Dermis blood vessel endothelial cell (primary cell): ENCODE measurements around the gene CAVIN1. TPM values are rescaled to one million over a fixed set of nuclear protein-coding genes. Genes with fewer than 3 reads are reported as not detected.
A peak's percentile ranks its signal among the peaks of the same experiment; 100 is the strongest.
"Not testable (repeated sequence)": the region's sequence is repeated elsewhere in the genome, so short reads cannot be mapped to it uniquely, and the experiment has no call there.

Experiments
- DNase-seq: peaks from one replicate; pipeline ENCODE4 v3.0.0; 2010
- total RNA-seq: library from RNA; depleted of rRNA; stranded (reverse); fragments of >200 nt; gene quantifications from 2 replicates; pipeline ENCODE4 v1.2.3, GENCODE V29; 2014

The CAVIN1 gene
- total RNA-seq, 1 donor from 2014 or later = 768 TPM

GRCh38 chr17:42405076-42405475, 18.0 kb downstream of the CAVIN1 start:
- DNase-seq = no peak

- DNase-seq = no peak
Observed at GRCh38 chr17:42404326-42405055, 18.6 kb downstream of the CAVIN1 start.

GRCh38 chr17:42403150-42403549, 19.9 kb downstream of the CAVIN1 start:
- DNase-seq = no peak

- no peak for DNase-seq
Observed at GRCh38 chr17:42402117-42402516, 20.9 kb downstream of the CAVIN1 start.

GRCh38 chr17:42400844-42401375, 22.1 kb downstream of the CAVIN1 start:
- not testable (repeated sequence) for DNase-seq

- DNase-seq = no peak
Observed at GRCh38 chr17:42399948-42400843, 22.9 kb downstream of the CAVIN1 start.

- DNase-seq = no peak
Observed at GRCh38 chr17:42399121-42399520, 23.9 kb downstream of the CAVIN1 start.

- not testable (repeated sequence) for DNase-seq
Observed at GRCh38 chr17:42395601-42396000, 27.5 kb downstream of the CAVIN1 start.

- DNase-seq = no peak
Observed at GRCh38 chr17:42394838-42395237, 28.2 kb downstream of the CAVIN1 start.

GRCh38 chr17:42392692-42393415, 30.2 kb downstream of the CAVIN1 start:
- no peak for DNase-seq

GRCh38 chr17:42391439-42391838, 31.6 kb downstream of the CAVIN1 start:
- DNase-seq = not testable (repeated sequence)

GRCh38 chr17:42389899-42390298, 33.2 kb downstream of the CAVIN1 start:
- no peak for DNase-seq

- DNase-seq = no peak
Observed at GRCh38 chr17:42389135-42389417, 34.0 kb downstream of the CAVIN1 start.

- DNase-seq = peak; percentile 100
Observed at GRCh38 chr17:42388381-42389134, 34.5 kb downstream of the CAVIN1 start, which contains the start of gene STAT3. Gene STAT3, minus strand, starts transcription at chr17:42388442. Its CDS starts 39,926 bp downstream, at chr17:42348516.

- DNase-seq = peak; percentile 51
Observed at GRCh38 chr17:42387661-42388380, 35.2 kb downstream of the CAVIN1 start.

- DNase-seq = peak; percentile 68
Observed at GRCh38 chr17:42386777-42387657, 36.0 kb downstream of the CAVIN1 start.

GRCh38 chr17:42381898-42382297, 41.2 kb downstream of the CAVIN1 start:
- DNase-seq = no peak

GRCh38 chr17:42380935-42381334, 42.1 kb downstream of the CAVIN1 start:
- DNase-seq = no peak

- DNase-seq = peak; percentile 53
Observed at GRCh38 chr17:42378959-42379594, 44.0 kb downstream of the CAVIN1 start.
